ENCODE data around the gene PRR20E.

Gene PRR20E

DNA sequence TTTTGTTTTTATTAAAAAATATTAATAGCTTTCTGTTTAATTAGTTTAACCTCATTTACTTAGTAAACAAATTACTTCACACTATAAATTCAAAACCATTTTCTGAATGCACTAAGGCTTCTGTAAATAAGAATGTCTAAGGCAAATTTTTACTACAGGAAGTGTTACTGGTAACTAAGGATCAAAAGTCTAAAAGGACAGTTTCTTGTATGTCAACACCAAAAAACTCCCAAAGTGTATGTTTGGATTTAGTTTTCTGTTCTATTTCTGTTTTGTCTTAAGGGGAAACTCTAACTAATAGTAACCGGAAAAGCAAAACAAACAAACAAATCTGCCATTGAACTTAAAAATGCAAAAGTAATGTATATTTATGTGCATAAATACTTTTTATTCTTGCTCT is 24.7 kb downstream of the PRR20E start:
- TF ChIP-seq, protein P1, sequence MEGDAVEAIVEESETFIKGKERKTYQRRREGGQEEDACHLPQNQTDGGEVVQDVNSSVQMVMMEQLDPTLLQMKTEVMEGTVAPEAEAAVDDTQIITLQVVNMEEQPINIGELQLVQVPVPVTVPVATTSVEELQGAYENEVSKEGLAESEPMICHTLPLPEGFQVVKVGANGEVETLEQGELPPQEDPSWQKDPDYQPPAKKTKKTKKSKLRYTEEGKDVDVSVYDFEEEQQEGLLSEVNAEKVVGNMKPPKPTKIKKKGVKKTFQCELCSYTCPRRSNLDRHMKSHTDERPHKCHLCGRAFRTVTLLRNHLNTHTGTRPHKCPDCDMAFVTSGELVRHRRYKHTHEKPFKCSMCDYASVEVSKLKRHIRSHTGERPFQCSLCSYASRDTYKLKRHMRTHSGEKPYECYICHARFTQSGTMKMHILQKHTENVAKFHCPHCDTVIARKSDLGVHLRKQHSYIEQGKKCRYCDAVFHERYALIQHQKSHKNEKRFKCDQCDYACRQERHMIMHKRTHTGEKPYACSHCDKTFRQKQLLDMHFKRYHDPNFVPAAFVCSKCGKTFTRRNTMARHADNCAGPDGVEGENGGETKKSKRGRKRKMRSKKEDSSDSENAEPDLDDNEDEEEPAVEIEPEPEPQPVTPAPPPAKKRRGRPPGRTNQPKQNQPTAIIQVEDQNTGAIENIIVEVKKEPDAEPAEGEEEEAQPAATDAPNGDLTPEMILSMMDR (IDR thresholded peaks at IDR 0.05; ENCODE audit: low read depth, low read length, missing control alignments), result no peak
- no peak for DNase-seq (ENCODE audit: low read depth)
- in situ Hi-C loops (cut with HindIII; ENCODE audit: low sequenced_read_pairs), result no loop called here
- H3K4me3 ChIP-seq (ENCODE audit: low read depth, low read length), result no peak overlapping the region

DNA sequence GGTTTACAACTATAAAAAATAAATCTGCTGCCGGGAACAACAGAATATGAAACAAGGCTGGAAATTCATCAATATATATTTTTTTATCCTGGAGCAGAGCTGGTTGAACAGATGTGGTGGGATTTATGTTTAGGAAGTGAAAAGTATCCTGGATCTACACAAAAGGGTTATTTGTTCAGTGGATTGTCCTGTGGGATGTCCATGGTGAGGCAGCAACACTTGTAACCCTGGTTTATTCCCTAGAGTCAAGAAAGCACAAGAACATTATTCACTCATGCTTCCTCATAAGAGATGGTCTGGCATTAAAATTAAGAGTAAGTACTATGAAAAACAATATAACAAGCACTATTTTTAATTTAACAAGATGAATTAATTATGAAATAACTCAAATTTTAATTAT is 46.0 kb downstream of the PRR20E start:
- no peak overlapping the region for H3K4me3 ChIP-seq (ENCODE audit: low read depth, low read length)
- in situ Hi-C loops (cut with HindIII; ENCODE audit: low sequenced_read_pairs), result no loop called here
- no peak for DNase-seq (ENCODE audit: low read depth)
- TF ChIP-seq, protein P1 (IDR thresholded peaks at IDR 0.05; ENCODE audit: low read depth, low read length, missing control alignments), result no peak

All from astrocyte of the cerebellum (primary cell).